ENCODE results near the gene BEST3. TPM values are rescaled to one million over a fixed set of nuclear protein-coding genes. Genes with fewer than 3 reads are reported as not detected.

The BEST3 gene
- polyA plus RNA-seq, 3 donors, result not detected

Other genes starting within 250 kb of the BEST3 start
- 10 to 100 TPM in 2 of 3 donors, 1 to 10 TPM in 1; 6.8 to 13.6 (median 13.0) TPM for gene FRS2, start 228.9 kb downstream of the BEST3 start, polyA plus RNA-seq
- gene CCT2, start 113.8 kb downstream of the BEST3 start, polyA plus RNA-seq, result 10 to 100 TPM; 39.8 to 87.4 (median 63.3) TPM
- not detected for gene LRRC10, start 88.4 kb downstream of the BEST3 start, polyA plus RNA-seq
- 10 to 100 TPM in 1 of 3 donors, 1 to 10 TPM in 2; 8.2 to 14.8 (median 9.4) TPM for gene RAB3IP, start 39.6 kb upstream of the BEST3 start, polyA plus RNA-seq
- not detected for gene MYRFL, start 125.9 kb upstream of the BEST3 start, polyA plus RNA-seq